Gastrocnemius medialis (tissue), 4 donors: Measurements from ENCODE around the gene CARNS1.

Source experiments
- POLR2A ChIP-seq, 2 donors: fragments of 450-650 bp; IDR thresholded peaks; one replicate each; pipeline ENCODE4 v1.6.1; 2017; ENCODE audit warnings: antibody characterized with exemption in 2 of 2, mild to moderate bottlenecking in 2 of 2, moderate library complexity in 2 of 2
- TF ChIP-seq, protein P1 (sequence below), 5 experiments: fragments of 450-650 bp in 3 of 5; fragments of 200-600 bp in 2 of 5; sonication (generic) in 2 of 5; IDR thresholded peaks in 4 of 5; conservative IDR thresholded peaks in 1 of 5; 1 replicate in 4 of 5; 2 replicates in 1 of 5; pipeline ENCODE4 v1.5.1; 2016 to 2019; ENCODE audit warnings: antibody characterized with exemption in 5 of 5, mild to moderate bottlenecking in 3 of 5, moderate library complexity in 3 of 5

DNA sequence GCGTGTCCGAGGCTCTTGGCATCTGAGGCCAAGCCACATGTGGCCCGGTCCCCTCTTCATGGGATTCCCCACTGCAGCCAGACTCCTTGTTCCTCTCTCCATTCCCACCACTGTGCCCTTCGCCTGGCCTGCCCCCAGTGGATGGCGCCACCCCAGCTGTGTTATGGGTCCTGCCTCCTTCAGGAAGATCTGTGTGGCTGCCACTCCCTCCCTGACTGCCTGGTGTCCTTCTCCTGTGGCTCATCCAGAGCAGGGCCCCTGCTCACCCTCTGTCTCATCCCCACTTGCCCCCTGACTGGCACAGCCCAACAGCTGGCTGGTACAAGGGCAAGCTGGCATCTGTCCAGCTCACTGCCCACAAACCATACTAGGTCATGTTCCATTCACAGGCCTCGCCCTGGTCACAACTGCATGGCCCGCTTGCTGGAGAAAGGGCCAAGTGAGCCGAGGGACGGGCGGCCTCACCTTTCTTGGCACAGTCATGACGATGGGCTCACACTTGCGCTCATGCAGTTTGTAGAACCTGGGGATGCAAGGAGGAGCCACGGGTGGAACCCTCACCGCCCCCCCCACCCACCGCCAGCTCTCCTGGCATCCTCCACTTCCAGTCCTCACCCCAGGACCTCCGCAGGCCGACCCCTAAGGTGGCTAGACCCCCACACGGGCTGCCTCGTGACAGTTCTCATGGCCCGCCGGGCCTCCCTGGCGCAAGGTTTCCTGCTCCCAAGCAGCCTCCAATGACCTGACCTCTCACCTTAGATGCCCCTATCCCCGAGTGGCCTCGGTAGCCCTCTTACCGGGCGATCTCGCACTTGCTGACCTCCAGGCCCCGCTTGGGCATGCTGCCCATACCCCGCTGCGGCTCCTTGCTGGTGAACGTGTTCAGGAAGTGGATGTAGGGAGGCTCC is 24.1 kb downstream of the CARNS1 start:
- TF ChIP-seq, protein P1, sequence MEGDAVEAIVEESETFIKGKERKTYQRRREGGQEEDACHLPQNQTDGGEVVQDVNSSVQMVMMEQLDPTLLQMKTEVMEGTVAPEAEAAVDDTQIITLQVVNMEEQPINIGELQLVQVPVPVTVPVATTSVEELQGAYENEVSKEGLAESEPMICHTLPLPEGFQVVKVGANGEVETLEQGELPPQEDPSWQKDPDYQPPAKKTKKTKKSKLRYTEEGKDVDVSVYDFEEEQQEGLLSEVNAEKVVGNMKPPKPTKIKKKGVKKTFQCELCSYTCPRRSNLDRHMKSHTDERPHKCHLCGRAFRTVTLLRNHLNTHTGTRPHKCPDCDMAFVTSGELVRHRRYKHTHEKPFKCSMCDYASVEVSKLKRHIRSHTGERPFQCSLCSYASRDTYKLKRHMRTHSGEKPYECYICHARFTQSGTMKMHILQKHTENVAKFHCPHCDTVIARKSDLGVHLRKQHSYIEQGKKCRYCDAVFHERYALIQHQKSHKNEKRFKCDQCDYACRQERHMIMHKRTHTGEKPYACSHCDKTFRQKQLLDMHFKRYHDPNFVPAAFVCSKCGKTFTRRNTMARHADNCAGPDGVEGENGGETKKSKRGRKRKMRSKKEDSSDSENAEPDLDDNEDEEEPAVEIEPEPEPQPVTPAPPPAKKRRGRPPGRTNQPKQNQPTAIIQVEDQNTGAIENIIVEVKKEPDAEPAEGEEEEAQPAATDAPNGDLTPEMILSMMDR (IDR thresholded peaks at IDR 0.05 in 4 of 5, conservative IDR thresholded peaks at IDR 0.05 in 1 of 5): no peak
- no peak for TF ChIP-seq POLR2A (IDR thresholded peaks at IDR 0.05)
